OCI-LY7 (cell line): ENCODE measurements around the gene NEK11.

Source experiments
- CTCF ChIP-seq: fragments of 200-600 bp; sonication (generic); conservative IDR thresholded peaks from 2 replicates; pipeline ENCODE4 v1.5.1; 2014; ENCODE audit warnings: mild to moderate bottlenecking, antibody characterized with exemption, low read length, moderate library complexity, mixed read lengths
- EZH2phosphoT487 ChIP-seq: fragments of 200-600 bp; sonication (generic); IDR thresholded peaks from 2 replicates; pipeline ENCODE4 v1.6.1; 2018; ENCODE audit warnings: low read depth, borderline replicate concordance, mild to moderate bottlenecking, mixed run types, antibody characterized with exemption, low read length, moderate library complexity, mixed read lengths

DNA sequence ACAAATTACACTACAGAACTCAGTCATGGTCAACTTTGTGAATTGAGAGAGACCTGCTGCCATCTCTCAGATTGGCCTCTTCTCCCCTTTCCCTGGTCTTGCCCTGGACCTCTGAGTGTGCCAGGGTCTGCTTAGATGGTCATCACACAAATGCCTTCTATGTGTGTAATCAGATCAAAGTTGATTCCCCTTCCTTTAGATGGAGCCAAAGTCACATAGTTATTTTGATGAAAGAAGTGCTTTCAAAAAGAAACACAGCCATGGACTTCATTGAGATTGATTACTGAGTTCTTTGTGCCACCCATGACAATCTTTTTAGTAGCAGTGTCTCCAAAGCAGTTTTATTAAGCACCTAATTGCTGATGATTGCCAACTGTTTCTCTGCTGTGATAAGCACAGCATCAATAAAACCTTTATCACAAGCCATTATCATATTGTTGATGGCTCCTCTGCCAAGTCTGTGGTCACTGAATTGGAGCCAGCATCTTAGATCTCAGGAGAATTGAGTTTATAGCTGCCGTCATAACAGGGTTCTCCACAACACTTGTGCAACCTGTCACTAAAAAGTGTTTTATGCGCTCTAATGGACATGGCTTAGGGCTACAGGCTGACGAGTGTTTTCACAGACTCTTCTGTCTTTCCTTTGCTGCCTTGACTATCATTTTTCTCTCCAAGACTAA is 205.2 kb downstream of the NEK11 start:
- TF ChIP-seq CTCF: peak; percentile 24; the same call in 1 of the 2 replicates
- no peak for TF ChIP-seq EZH2phosphoT487
